Mucosa of rectum (tissue), 2 donors: ENCODE measurements around the gene NOTCH2.

ENCODE experiments used
- H3K27ac ChIP-seq, 2 donors: one replicate each; pipeline ENCODE4 v1.7.0; 2013; ENCODE audit warnings: inconsistent platforms in 2 of 2, low read depth in 2 of 2, low read length in 2 of 2
- H3K27me3 ChIP-seq, 2 donors: one replicate each; pipeline ENCODE4 v1.7.0; 2013; ENCODE audit warnings: low read length in 2 of 2; ENCODE audit not compliant: control insufficient read depth in 2 of 2, insufficient read depth in 2 of 2
- H3K36me3 ChIP-seq, 2 donors: one replicate each; pipeline ENCODE4 v1.7.0; 2013; ENCODE audit warnings: low read length in 2 of 2; ENCODE audit not compliant: control insufficient read depth in 2 of 2, insufficient read depth in 2 of 2
- H3K4me1 ChIP-seq, 2 donors: one replicate each; pipeline ENCODE4 v1.7.0; 2013; ENCODE audit warnings: low read length in 2 of 2, mild to moderate bottlenecking in 1 of 2; ENCODE audit not compliant: control insufficient read depth in 2 of 2, insufficient read depth in 2 of 2
- H3K4me3 ChIP-seq, 2 donors: one replicate each; pipeline ENCODE4 v1.7.0; 2013; ENCODE audit warnings: low read length in 2 of 2
- H3K9ac ChIP-seq, 2 donors: one replicate each; pipeline ENCODE4 v1.7.0; 2013; ENCODE audit warnings: low read length in 2 of 2, low read depth in 1 of 2, mild to moderate bottlenecking in 1 of 2
- H3K9me3 ChIP-seq, 2 donors: one replicate each; pipeline ENCODE4 v1.7.0; 2013; ENCODE audit warnings: low read length in 2 of 2; ENCODE audit not compliant: control insufficient read depth in 2 of 2
- donor health status: healthy.
- donor health status: Normal muscosa, but diverticular disease.

NOTCH2 gene

DNA sequence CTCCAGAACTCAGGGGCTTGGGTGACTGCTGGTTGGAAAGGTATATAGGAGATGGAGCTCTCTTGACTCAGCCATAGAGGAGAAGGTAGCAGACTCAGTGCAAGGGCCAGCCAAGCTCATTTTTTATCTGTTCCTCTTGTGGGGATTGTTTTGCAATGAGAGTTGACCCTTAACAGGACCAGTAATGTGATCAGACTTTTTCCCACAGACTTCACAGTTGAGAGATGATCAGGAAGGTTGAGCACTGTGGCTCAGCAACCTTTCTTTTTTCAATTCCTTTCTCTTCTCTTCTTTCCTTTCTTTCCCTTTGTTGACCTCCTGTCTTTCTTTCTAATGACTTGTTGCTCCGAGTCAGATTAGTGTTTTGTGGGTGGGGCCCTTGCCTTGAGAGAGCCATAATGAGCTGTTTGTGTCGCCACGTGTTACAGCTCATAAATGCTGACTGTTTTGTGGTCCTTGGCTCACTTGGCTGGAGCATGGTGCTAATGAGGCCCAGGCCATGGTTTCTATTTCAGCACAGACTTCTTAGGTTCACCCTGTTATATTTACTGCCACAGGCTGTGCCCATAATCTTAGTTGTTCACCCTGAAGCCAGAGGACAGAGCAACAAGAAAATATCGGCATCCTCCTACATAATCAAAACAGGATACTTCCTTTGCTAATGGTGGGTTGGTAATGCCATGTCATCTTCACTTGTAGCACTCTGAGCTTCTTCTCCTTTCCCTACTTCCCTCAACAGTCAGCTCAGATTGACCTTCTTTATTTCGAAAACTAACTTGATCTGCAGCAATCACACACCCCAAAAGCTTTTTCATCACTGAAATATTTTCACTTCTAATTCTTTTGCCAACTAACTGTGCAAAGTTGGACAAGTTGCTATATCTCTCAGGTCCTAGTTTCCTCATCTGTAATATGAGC is 187.1 kb downstream of the NOTCH2 start:
- Histone ChIP-seq H3K27me3 (no peaks in the 10 kb centered on the region), H3K4me1 (peaks cover 0 to 2% of the 10 kb centered on the region in 2 donors), H3K27ac (no peak overlapping the region), H3K9ac (no peak overlapping the region), H3K4me3 (no peak overlapping the region), H3K36me3 (no peaks in the 10 kb centered on the region), H3K9me3 (no peaks in the 10 kb centered on the region)

DNA sequence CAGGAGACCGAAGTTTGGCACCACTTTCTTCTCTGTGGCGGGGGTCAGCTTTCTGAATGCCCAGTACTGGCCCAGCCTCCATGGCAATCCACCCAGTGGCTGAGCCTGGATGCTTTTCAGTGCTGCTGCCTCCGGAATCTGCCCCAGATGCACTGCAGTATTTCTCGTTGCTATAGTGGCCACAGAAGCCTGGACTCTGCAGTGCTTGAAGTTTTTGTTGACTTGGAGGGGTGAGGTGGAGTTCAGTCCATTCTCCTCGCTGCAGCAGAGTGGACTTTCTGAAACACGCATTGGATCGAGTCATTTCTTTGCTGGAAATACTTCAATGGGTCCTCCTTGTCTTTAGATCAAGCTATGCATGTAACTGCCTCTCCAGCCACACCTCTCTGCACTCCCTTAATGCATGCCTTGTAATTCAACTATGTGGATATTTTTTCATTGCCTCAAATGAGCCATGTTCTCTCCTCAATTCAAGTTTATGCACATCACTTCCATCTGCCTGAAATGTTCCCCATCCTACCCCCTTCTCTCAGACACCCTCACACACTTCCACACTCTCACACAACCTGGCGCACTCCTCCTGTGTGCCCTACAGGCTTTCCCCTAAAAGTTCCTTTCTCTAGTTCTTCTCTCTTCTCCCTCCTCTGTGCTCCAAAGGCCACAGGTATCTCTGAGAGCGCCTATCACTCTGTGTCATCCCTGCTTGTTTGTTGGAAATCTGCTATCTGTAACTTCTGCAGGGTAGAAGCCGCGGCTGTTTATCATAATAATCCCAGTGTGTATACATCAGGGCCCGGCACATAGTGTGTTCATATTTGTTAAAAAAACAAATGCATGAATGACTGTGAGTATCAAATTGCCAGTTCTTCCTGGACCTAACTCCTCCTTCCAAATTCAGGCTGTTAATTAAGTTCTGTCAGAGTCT is 189.7 kb downstream of the NOTCH2 start:
- H3K4me1 ChIP-seq, result peaks cover 0 to 2% of the 10 kb centered on the region in 2 donors
- H3K36me3 ChIP-seq, result no peaks in the 10 kb centered on the region
- H3K9me3 ChIP-seq, result no peaks in the 10 kb centered on the region
- no peaks in the 10 kb centered on the region for H3K27me3 ChIP-seq
- no peak overlapping the region for H3K9ac ChIP-seq
- H3K4me3 ChIP-seq, result no peak overlapping the region
- H3K27ac ChIP-seq, result no peak overlapping the region

DNA sequence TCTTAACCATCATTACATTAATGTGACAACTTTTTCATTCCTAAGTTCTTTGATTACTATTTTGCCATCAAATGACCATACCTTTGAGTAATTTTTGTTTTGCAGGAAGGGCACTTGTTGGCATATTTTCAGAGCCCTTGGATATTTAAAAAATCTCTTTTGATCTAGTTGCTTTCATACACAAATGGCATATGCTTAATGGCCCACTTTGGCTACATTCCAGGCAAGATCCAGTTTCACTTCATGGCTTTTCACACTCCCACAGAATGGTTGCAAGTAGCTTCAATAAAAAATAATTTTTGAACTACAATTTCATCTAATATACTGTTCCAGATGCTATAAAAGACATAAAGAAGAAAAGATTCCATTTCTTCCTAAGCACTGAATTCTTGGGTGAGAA is 191.3 kb downstream of the NOTCH2 start:
- H3K4me3 ChIP-seq, result no peak overlapping the region
- H3K27ac ChIP-seq, result no peak overlapping the region
- peaks cover 0 to 2% of the 10 kb centered on the region in 2 donors for H3K4me1 ChIP-seq
- H3K9ac ChIP-seq, result no peak overlapping the region
- H3K36me3 ChIP-seq, result no peaks in the 10 kb centered on the region
- no peaks in the 10 kb centered on the region for H3K9me3 ChIP-seq
- H3K27me3 ChIP-seq, result no peaks in the 10 kb centered on the region

DNA sequence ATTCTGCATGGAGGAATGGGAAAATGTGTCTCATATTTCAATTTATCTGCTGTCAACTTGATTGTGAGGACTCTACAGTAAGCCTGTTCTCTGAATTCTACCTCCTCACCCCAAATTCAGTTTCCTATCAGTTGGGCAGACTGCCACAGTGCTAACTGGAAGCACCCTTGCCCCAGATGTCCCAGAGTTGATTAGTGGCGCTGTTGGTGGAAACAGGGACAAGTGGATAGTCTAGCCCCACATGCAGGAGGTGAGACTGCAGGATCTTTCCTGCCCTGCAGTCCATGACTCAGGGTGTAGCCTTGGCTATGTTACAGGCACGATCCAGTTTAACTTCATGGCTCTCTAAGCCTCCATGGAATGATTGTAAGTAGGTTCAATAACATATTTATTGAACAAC is 195.3 kb downstream of the NOTCH2 start:
- Histone ChIP-seq H3K27me3 (no peaks in the 10 kb centered on the region), H3K9me3 (no peaks in the 10 kb centered on the region), H3K36me3 (no peaks in the 10 kb centered on the region), H3K4me3 (no peak overlapping the region), H3K27ac (no peak overlapping the region), H3K4me1 (peaks cover 2 to 3% of the 10 kb centered on the region in 2 donors), H3K9ac (no peak overlapping the region)

DNA sequence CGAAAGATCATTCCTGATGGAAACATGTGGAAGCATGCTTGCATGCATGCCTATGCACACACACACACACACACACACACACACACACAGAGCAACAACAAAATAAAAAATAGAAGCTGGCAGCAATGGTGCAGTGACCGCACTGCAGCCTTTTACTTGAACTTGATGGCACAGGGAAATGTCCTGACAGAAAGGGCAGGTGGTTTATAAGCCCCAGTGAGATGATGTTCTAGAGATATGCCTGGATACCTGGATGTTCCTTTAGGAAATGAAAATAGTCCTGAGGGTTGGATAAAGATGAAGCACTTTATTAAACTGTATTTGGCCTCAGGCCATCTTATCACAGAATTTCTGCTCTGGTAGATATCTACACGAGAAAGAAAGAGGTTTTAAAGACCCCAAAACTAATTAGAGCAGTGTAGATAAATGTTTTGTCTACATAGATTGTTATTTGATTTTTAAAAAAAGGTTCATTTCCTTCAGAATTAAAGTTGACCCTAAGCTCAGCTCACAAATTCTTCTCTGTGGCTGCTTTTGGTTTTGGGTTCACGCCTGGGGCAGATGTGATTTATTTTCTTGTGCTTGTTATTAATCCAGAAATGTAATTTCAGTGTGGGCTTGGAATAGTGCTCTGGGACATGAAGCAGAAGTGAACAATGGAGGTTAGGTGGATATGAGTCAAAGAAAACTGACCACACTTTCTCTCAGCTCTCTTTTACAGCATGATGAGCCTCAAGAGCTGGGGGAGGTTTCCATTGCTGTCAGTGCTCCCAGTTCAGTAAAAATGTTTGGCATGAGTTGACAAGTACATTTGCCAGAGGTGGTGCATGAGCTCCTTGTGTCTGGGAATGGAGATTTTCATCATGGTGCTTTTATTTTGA is 196.1 kb downstream of the NOTCH2 start:
- Histone ChIP-seq H3K4me1 (peaks cover 2 to 3% of the 10 kb centered on the region in 2 donors), H3K36me3 (no peaks in the 10 kb centered on the region), H3K9me3 (no peaks in the 10 kb centered on the region), H3K9ac (no peak overlapping the region), H3K4me3 (no peak overlapping the region), H3K27me3 (no peaks in the 10 kb centered on the region), H3K27ac (no peak overlapping the region)

DNA sequence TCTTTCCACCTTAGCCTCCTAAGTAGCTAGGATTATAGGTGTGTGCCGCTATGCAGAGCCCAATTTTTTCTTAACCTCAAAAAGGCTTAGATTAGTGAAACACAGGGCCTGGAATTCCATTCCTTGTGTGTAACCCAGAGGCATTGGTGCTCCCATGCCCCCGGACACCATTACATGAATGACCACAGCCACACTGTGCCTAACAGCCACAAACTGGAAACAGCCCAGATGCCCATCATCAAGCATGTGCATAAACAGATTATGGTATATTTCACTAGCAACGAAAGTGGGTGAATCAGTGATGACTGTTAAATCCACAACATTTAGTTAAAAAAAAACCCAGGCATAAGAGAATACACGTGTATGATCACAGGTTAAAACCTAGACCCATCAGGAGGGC is 197.6 kb downstream of the NOTCH2 start:
- Histone ChIP-seq H3K36me3 (no peaks in the 10 kb centered on the region), H3K4me1 (peaks cover 2 to 3% of the 10 kb centered on the region in 2 donors), H3K27me3 (no peaks in the 10 kb centered on the region), H3K9ac (no peak overlapping the region), H3K9me3 (no peaks in the 10 kb centered on the region), H3K4me3 (no peak overlapping the region), H3K27ac (no peak overlapping the region)

DNA sequence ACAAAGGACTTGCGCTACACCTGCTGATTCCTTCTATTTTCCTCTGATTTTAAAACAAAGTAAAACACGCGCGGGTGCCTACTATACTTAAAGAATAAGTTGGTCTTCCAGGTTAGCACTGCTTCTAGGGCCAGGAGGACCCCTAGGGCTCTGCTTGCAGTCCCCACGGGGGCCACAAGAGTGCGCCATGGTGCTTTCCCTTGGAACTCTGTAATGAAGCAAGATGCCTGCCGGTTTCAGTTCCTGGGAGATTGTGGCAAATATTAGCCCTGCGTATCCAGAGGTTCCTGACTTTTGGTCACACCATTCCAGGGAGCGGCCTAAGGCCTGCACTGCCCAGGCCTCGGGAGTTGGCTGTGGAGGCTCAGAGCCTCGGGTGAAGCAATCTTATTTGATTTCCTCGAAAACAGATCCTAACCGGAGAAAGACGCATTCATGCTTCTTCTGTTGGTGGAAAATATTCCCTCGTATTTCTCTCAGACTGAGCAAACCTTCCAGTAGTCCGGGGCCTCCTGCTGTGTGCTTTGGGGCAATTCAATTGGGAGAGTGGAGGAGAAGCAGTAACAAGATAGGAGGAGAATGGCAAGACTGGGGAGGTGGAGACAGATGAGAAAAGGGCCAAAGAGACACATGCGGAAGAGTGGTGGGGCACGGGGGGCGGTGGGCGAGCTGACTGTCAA is 198.4 kb downstream of the NOTCH2 start:
- no peak overlapping the region for H3K27ac ChIP-seq
- peaks cover 2 to 3% of the 10 kb centered on the region in 2 donors for H3K4me1 ChIP-seq
- no peak overlapping the region for H3K4me3 ChIP-seq
- H3K9me3 ChIP-seq, result no peaks in the 10 kb centered on the region
- no peaks in the 10 kb centered on the region for H3K27me3 ChIP-seq
- H3K36me3 ChIP-seq, result no peaks in the 10 kb centered on the region
- H3K9ac ChIP-seq, result no peak overlapping the region

DNA sequence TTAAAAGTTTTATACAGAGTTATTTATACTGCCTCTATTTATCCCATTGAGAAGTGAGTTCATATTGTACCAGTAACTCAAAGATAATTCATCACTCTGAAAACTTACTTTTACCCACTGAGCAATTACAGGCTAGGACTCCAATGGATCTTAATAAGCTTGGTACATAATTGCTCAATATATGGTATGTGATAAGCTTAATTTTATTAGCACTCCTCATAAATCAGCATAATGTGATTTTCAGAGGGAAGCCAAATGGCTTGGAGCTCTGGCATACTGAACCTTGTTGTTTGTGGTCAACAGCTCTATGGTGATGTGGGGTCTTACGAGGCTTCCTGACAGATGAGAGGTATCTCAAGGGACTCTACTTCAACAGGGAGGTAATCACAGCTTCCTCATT is 199.5 kb downstream of the NOTCH2 start:
- peaks cover 2 to 3% of the 10 kb centered on the region in 2 donors for H3K4me1 ChIP-seq

DNA sequence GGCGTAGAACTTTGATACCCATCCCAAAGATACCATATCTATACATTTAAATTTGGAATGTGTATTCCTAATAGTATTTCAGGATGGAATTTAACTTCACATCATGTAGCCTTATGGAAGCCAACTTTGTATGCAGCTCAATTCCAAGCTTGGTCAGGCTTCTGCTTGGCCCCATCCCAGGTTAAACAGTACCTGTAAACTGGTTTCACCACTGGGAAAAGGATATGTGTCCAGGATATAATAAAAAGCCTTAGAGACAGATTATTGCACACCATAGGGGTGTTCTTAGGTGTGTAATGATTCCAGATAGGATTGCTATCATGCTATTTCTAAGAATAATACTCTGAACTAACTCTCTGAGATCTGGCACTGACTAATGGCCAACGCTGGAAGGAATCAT is 201.3 kb downstream of the NOTCH2 start:
- H3K27ac ChIP-seq, result no peak overlapping the region
- H3K27me3 ChIP-seq, result no peaks in the 10 kb centered on the region
- H3K4me1 ChIP-seq, result peaks cover 2 to 3% of the 10 kb centered on the region in 2 donors
- H3K4me3 ChIP-seq, result no peak overlapping the region
- H3K36me3 ChIP-seq, result no peaks in the 10 kb centered on the region
- no peak overlapping the region for H3K9ac ChIP-seq
- H3K9me3 ChIP-seq, result no peaks in the 10 kb centered on the region

More for the DNA sequence above, 199.5 kb downstream of the NOTCH2 start:
- Histone ChIP-seq H3K9ac (no peak overlapping the region), H3K9me3 (no peaks in the 10 kb centered on the region), H3K4me3 (no peak overlapping the region), H3K27ac (no peak overlapping the region), H3K27me3 (no peaks in the 10 kb centered on the region), H3K36me3 (no peaks in the 10 kb centered on the region)
